Immature natural killer cell (primary cell): ENCODE data around the gene REM2. TPM values are rescaled to one million over a fixed set of nuclear protein-coding genes. Genes with fewer than 3 reads are reported as not detected.
"Not testable (repeated sequence)": the region's sequence is repeated elsewhere in the genome, so short reads cannot be mapped to it uniquely, and the experiment has no call there.

Source experiments
- DNase-seq, 3 donors: peaks; one replicate each; pipeline ENCODE4 v3.0.0; 2022; ENCODE audit warnings: mixed read lengths in 1 of 3
- H3K27ac Mint-ChIP-seq, 6 donors: one replicate each; pipeline ENCODE4 v1.8.0; 2020; ENCODE audit warnings: mixed read lengths in 6 of 6, mild to moderate bottlenecking in 5 of 6, inconsistent platforms in 4 of 6, moderate library complexity in 3 of 6
- H3K27me3 Mint-ChIP-seq, 3 donors: one replicate each; pipeline ENCODE4 v1.8.0; 2020 to 2021; ENCODE audit warnings: low read depth in 3 of 3, mild to moderate bottlenecking in 3 of 3, mixed read lengths in 3 of 3, moderate library complexity in 3 of 3, inconsistent platforms in 1 of 3
- H3K36me3 Mint-ChIP-seq, 3 donors: one replicate each; pipeline ENCODE4 v1.8.0; 2020; ENCODE audit warnings: mixed read lengths in 3 of 3, inconsistent platforms in 2 of 3, mild to moderate bottlenecking in 2 of 3
- H3K4me1 Mint-ChIP-seq, 2 donors: one replicate each; pipeline ENCODE4 v1.8.0; 2020; ENCODE audit warnings: inconsistent platforms in 2 of 2, mild to moderate bottlenecking in 2 of 2, mixed read lengths in 2 of 2, moderate library complexity in 1 of 2
- H3K4me3 Mint-ChIP-seq, 5 donors: one replicate each; pipeline ENCODE4 v1.8.0; 2020; ENCODE audit warnings: mild to moderate bottlenecking in 5 of 5, mixed read lengths in 5 of 5, inconsistent platforms in 3 of 5, moderate library complexity in 3 of 5
- H3K9me3 Mint-ChIP-seq, 6 donors: one replicate each; pipeline ENCODE4 v1.8.0; 2020; ENCODE audit warnings: mild to moderate bottlenecking in 6 of 6, mixed read lengths in 6 of 6, inconsistent platforms in 4 of 6, moderate library complexity in 3 of 6
- polyA plus RNA-seq, 3 donors: library from polyadenylated mRNA; unstranded; fragments of 300-500 nt; fragmentation: Illumina TruSeq; gene quantifications; one replicate each; pipeline ENCODE4 v1.2.3, GENCODE V29; 2021

Gene REM2
- polyA plus RNA-seq, 3 donors from 2014 or later, result 0.22 to 0.74 (median 0.66) TPM

GRCh38 chr14:22900081-22900799, 17.2 kb downstream of the REM2 start:
- Mint-ChIP-seq H3K36me3 (peaks cover 27 to 49% (median 36%) of the 10 kb centered on the region in 3 donors), H3K9me3 (no peaks in the 10 kb centered on the region), H3K27me3 (peaks cover 0 to 4% (median 2%) of the 10 kb centered on the region in 3 donors), H3K27ac (peak overlapping the region in 5 of 6 donors; percentile 13 to 78 (median 58)), H3K4me3 (no peak overlapping the region), H3K4me1 (peaks cover 0 to 11% of the 10 kb centered on the region in 2 donors)
- peak; percentile 39 to 57 (median 50) for DNase-seq

GRCh38 chr14:22901799-22902198, 18.8 kb downstream of the REM2 start:
- Mint-ChIP-seq H3K27me3 (peaks cover 0 to 5% (median 2%) of the 10 kb centered on the region in 3 donors), H3K27ac (peak overlapping the region in 1 of 6 donors; percentile 48), H3K4me1 (peaks cover 0 to 11% of the 10 kb centered on the region in 2 donors), H3K9me3 (no peaks in the 10 kb centered on the region), H3K4me3 (no peak overlapping the region), H3K36me3 (peaks cover 39 to 60% (median 47%) of the 10 kb centered on the region in 3 donors)
- no peak for DNase-seq

GRCh38 chr14:22903742-22904087, 20.7 kb downstream of the REM2 start:
- Mint-ChIP-seq H3K4me1 (peaks cover 0 to 11% of the 10 kb centered on the region in 2 donors), H3K27me3 (peaks cover 0 to 5% (median 2%) of the 10 kb centered on the region in 3 donors), H3K4me3 (no peak overlapping the region), H3K27ac (peak overlapping the region in 1 of 6 donors; percentile 11), H3K9me3 (no peaks in the 10 kb centered on the region), H3K36me3 (peaks cover 39 to 61% (median 51%) of the 10 kb centered on the region in 3 donors)
- no peak for DNase-seq

- Mint-ChIP-seq H3K9me3 (no peaks in the 10 kb centered on the region), H3K36me3 (peaks cover 36 to 65% (median 54%) of the 10 kb centered on the region in 3 donors), H3K27ac (no peak overlapping the region), H3K4me3 (no peak overlapping the region), H3K4me1 (peaks cover 4 to 11% of the 10 kb centered on the region in 2 donors), H3K27me3 (peaks cover 0 to 5% (median 0%) of the 10 kb centered on the region in 3 donors)
- DNase-seq, result no peak
These were observed 22.6 kb downstream of the REM2 start for GRCh38 chr14:22905627-22906026.

- no peaks in the 10 kb centered on the region for H3K9me3 Mint-ChIP-seq
- H3K4me1 Mint-ChIP-seq, result peaks cover 4 to 7% of the 10 kb centered on the region in 2 donors
These were observed 23.1 kb downstream of the REM2 start for GRCh38 chr14:22906073-22906472.

GRCh38 chr14:22907429-22907828, 24.4 kb downstream of the REM2 start:
- Mint-ChIP-seq H3K9me3 (no peaks in the 10 kb centered on the region), H3K4me3 (no peak overlapping the region), H3K27ac (no peak overlapping the region), H3K36me3 (peaks cover 31 to 57% (median 37%) of the 10 kb centered on the region in 3 donors), H3K4me1 (peaks cover 11 to 21% of the 10 kb centered on the region in 2 donors), H3K27me3 (peaks cover 0 to 1% (median 0%) of the 10 kb centered on the region in 3 donors)
- DNase-seq, result no peak

More at GRCh38 chr14:22906073-22906472, 23.1 kb downstream of the REM2 start:
- DNase-seq, result no peak
- H3K27ac Mint-ChIP-seq, result no peak overlapping the region
- H3K27me3 Mint-ChIP-seq, result peaks cover 0 to 5% (median 0%) of the 10 kb centered on the region in 3 donors
- no peak overlapping the region for H3K4me3 Mint-ChIP-seq
- peaks cover 36 to 62% (median 49%) of the 10 kb centered on the region in 3 donors for H3K36me3 Mint-ChIP-seq

- Mint-ChIP-seq H3K36me3 (peaks cover 27 to 54% (median 36%) of the 10 kb centered on the region in 3 donors), H3K4me3 (no peak overlapping the region), H3K27ac (peak overlapping the region in 1 of 6 donors; percentile 31)
These were observed 25.6 kb downstream of the REM2 start for GRCh38 chr14:22908601-22909000.

GRCh38 chr14:22910916-22911315, 27.9 kb downstream of the REM2 start:
- no peak for DNase-seq
- no peak overlapping the region for H3K27ac Mint-ChIP-seq
- no peaks in the 10 kb centered on the region for H3K9me3 Mint-ChIP-seq
- H3K27me3 Mint-ChIP-seq, result peaks cover 0 to 2% (median 1%) of the 10 kb centered on the region in 3 donors
- H3K4me1 Mint-ChIP-seq, result peaks cover 12 to 29% of the 10 kb centered on the region in 2 donors
- H3K4me3 Mint-ChIP-seq, result no peak overlapping the region
- peaks cover 6 to 31% (median 18%) of the 10 kb centered on the region in 3 donors for H3K36me3 Mint-ChIP-seq

More at GRCh38 chr14:22908601-22909000, 25.6 kb downstream of the REM2 start:
- H3K4me1 Mint-ChIP-seq, result peaks cover 12 to 23% of the 10 kb centered on the region in 2 donors
- no peak for DNase-seq
- H3K9me3 Mint-ChIP-seq, result no peaks in the 10 kb centered on the region
- peaks cover 0 to 2% (median 1%) of the 10 kb centered on the region in 3 donors for H3K27me3 Mint-ChIP-seq

GRCh38 chr14:22914836-22915235, 31.8 kb downstream of the REM2 start:
- H3K36me3 Mint-ChIP-seq, H3K9me3 Mint-ChIP-seq, DNase-seq, H3K4me3 Mint-ChIP-seq: not testable (repeated sequence)
- H3K4me1 Mint-ChIP-seq, result peaks cover 39 to 61% of the 10 kb centered on the region in 2 donors
- H3K27me3 Mint-ChIP-seq, result peaks cover 11 to 14% (median 13%) of the 10 kb centered on the region in 3 donors
- H3K27ac Mint-ChIP-seq, result peak overlapping the region in 2 of 6 donors; percentile 20 to 34

- no peak for DNase-seq
- peaks cover 11 to 14% (median 13%) of the 10 kb centered on the region in 3 donors for H3K27me3 Mint-ChIP-seq
- H3K9me3 Mint-ChIP-seq, result no peaks in the 10 kb centered on the region
- H3K27ac Mint-ChIP-seq, result peak overlapping the region in 4 of 6 donors; percentile 46 to 100 (median 74)
- H3K4me3 Mint-ChIP-seq, result peak overlapping the region in 2 of 5 donors; percentile 8 to 13
- H3K36me3 Mint-ChIP-seq, result peaks cover 0 to 12% (median 0%) of the 10 kb centered on the region in 3 donors
- H3K4me1 Mint-ChIP-seq, result peaks cover 40 to 63% of the 10 kb centered on the region in 2 donors
These were observed 33.0 kb downstream of the REM2 start for GRCh38 chr14:22915886-22916521.

GRCh38 chr14:22918804-22919600, 36.0 kb downstream of the REM2 start, which contains the start of gene RBM23:
RBM23 (minus strand) TSS chr14:22919149.
- peaks cover 11 to 13% (median 13%) of the 10 kb centered on the region in 3 donors for H3K27me3 Mint-ChIP-seq
- H3K4me1 Mint-ChIP-seq, result peaks cover 32 to 48% of the 10 kb centered on the region in 2 donors
- peaks cover 4 to 24% (median 17%) of the 10 kb centered on the region in 3 donors for H3K36me3 Mint-ChIP-seq
- peak within 1 kb of the TSS; percentile 94 to 99 (median 95) for H3K4me3 Mint-ChIP-seq
- peak; percentile 100 for DNase-seq
- H3K9me3 Mint-ChIP-seq, result no peaks in the 10 kb centered on the region
- peak within 1 kb of the TSS; percentile 99 to 100 (median 100) for H3K27ac Mint-ChIP-seq

GRCh38 chr14:22919601-22919921, 36.5 kb downstream of the REM2 start:
- peaks cover 11 to 13% (median 13%) of the 10 kb centered on the region in 3 donors for H3K27me3 Mint-ChIP-seq
- H3K36me3 Mint-ChIP-seq, result peaks cover 4 to 30% (median 17%) of the 10 kb centered on the region in 3 donors
- peak overlapping the region; percentile 99 to 100 (median 100) for H3K27ac Mint-ChIP-seq
- peaks cover 32 to 48% of the 10 kb centered on the region in 2 donors for H3K4me1 Mint-ChIP-seq
- H3K9me3 Mint-ChIP-seq, result no peaks in the 10 kb centered on the region
- DNase-seq, result no peak
- H3K4me3 Mint-ChIP-seq, result peak overlapping the region; percentile 94 to 99 (median 95)

- H3K36me3 Mint-ChIP-seq, result peaks cover 4 to 35% (median 17%) of the 10 kb centered on the region in 3 donors
- DNase-seq, result no peak
- no peaks in the 10 kb centered on the region for H3K9me3 Mint-ChIP-seq
- peaks cover 32 to 44% of the 10 kb centered on the region in 2 donors for H3K4me1 Mint-ChIP-seq
- H3K27me3 Mint-ChIP-seq, result peaks cover 13% of the 10 kb centered on the region in 3 donors
- no peak overlapping the region for H3K4me3 Mint-ChIP-seq
- peak overlapping the region in 5 of 6 donors; percentile 12 to 100 (median 100) for H3K27ac Mint-ChIP-seq
These were observed 37.7 kb downstream of the REM2 start for GRCh38 chr14:22920697-22921096.
